ENCODE results near the gene WFDC6.

DNA sequence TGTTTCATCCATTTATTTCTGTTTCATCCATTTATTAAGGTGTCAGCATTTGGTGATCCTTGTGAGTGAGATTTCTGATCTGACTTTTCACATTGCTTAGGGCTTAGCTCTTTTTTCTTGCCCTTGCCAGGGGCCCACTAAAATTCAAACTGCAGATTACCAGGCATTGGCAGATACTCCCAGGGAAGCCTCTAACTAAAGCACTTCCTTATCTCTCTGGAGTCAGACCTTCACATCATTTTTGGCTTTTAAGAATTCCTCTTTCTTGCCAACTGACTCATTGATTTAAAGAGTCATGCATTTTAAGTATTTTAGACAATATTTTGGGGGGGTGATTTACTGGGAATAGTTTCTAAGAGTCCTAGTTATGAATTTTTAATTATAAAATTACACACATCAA is 42.4 kb upstream of the WFDC6 start:
- TF ChIP-seq, protein P1, sequence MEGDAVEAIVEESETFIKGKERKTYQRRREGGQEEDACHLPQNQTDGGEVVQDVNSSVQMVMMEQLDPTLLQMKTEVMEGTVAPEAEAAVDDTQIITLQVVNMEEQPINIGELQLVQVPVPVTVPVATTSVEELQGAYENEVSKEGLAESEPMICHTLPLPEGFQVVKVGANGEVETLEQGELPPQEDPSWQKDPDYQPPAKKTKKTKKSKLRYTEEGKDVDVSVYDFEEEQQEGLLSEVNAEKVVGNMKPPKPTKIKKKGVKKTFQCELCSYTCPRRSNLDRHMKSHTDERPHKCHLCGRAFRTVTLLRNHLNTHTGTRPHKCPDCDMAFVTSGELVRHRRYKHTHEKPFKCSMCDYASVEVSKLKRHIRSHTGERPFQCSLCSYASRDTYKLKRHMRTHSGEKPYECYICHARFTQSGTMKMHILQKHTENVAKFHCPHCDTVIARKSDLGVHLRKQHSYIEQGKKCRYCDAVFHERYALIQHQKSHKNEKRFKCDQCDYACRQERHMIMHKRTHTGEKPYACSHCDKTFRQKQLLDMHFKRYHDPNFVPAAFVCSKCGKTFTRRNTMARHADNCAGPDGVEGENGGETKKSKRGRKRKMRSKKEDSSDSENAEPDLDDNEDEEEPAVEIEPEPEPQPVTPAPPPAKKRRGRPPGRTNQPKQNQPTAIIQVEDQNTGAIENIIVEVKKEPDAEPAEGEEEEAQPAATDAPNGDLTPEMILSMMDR (IDR thresholded peaks at IDR 0.05), result no peak
- no peak for TF ChIP-seq POLR2A (IDR thresholded peaks at IDR 0.05)

Measured in ovary (tissue), 3 donors.